ENCODE measurements around the gene RSPO1. TPM values are rescaled to one million over a fixed set of nuclear protein-coding genes. Genes with fewer than 3 reads are reported as not detected.

Gene RSPO1
- total and polyA plus RNA-seq, 3 donors from 2014 or later = 0.16 to 5.0 (median 0.25) TPM

DNA sequence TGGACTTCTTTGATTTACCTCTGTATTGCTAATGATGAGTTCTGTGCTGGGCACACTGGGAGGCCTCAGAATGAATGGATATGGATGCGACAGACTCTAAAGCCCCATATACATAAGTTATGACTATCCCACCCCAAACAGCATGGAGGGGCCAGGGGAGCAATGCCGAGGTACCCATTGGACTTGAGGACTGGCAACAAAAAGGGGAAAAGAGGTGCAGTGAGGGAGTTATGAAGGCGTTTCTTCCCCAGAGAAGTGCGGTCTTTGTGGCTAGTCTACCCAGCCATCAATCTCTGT is 42.4 kb upstream of the RSPO1 start:
- H3K27ac ChIP-seq = no peak overlapping the region
- TF ChIP-seq, protein P1, sequence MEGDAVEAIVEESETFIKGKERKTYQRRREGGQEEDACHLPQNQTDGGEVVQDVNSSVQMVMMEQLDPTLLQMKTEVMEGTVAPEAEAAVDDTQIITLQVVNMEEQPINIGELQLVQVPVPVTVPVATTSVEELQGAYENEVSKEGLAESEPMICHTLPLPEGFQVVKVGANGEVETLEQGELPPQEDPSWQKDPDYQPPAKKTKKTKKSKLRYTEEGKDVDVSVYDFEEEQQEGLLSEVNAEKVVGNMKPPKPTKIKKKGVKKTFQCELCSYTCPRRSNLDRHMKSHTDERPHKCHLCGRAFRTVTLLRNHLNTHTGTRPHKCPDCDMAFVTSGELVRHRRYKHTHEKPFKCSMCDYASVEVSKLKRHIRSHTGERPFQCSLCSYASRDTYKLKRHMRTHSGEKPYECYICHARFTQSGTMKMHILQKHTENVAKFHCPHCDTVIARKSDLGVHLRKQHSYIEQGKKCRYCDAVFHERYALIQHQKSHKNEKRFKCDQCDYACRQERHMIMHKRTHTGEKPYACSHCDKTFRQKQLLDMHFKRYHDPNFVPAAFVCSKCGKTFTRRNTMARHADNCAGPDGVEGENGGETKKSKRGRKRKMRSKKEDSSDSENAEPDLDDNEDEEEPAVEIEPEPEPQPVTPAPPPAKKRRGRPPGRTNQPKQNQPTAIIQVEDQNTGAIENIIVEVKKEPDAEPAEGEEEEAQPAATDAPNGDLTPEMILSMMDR (IDR thresholded peaks at IDR 0.05) = no peak
- no peak for TF ChIP-seq POLR2A (IDR thresholded peaks at IDR 0.05)
- intact Hi-C loops (cut with DNase I; ENCODE audit: low total_unique reads) = no loop called here

DNA sequence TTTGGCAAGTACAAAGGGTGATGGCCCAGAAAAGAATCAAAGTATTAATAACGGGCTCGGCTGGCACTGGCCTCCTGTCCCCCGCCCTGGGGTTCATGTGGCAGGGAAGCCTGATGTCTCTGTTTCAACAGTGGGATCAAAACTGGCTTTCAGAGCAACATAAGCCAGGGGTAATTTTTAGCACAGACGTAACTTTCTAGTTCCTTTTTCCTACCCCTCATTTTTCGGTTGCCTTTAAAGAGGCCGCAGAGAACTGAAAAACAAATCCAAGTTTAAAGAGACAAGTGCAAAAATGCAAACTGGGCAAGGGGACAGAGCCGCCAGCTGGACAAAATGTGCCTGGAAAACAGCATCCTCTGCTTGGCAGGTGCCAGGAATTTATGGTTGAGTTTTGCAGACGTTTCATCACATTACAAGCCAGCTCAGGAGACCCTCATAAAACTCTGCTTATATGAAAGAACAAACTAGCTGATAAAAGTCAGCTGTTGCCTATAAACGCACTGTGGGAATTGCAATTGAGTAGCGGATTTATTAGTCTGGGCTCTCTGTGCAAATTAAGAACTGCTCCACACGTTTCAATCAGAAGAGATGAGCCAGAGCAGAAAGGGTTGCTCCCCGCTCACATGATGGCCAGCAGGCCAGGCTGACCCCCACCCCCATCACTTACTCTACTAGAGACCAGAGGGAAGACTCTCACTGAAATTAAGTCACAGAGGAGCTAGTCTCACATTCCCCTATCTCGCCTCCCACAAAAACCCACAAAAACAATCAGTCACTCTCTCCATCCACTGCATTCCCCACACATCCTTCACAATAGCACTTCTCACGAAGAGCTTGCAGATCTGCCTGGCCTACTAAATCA is 41.8 kb upstream of the RSPO1 start:
- no peaks in the 10 kb centered on the region for H3K27me3 ChIP-seq
- H3K27ac ChIP-seq = no peak overlapping the region
- DNase-seq = peak; percentile 31
- H3K9me3 ChIP-seq = no peaks in the 10 kb centered on the region
- intact Hi-C loops (cut with DNase I; ENCODE audit: low total_unique reads) = no loop called here
- no peak overlapping the region for H3K4me3 ChIP-seq
- 40 to 50% methylated on average over 14 of the region's 14 CpGs for WGBS, 2 donors
- peaks cover 4% of the 10 kb centered on the region for H3K4me1 ChIP-seq
- TF ChIP-seq, protein P1 (IDR thresholded peaks at IDR 0.05) = no peak
- no peak for TF ChIP-seq POLR2A (IDR thresholded peaks at IDR 0.05)
- no peaks in the 10 kb centered on the region for H3K36me3 ChIP-seq (ENCODE audit: low read depth, missing control alignments)

More for the DNA sequence above, 42.4 kb upstream of the RSPO1 start:
- Histone ChIP-seq H3K36me3 (ENCODE audit: low read depth, missing control alignments) (no peaks in the 10 kb centered on the region), H3K4me3 (no peak overlapping the region), H3K27me3 (no peaks in the 10 kb centered on the region), H3K4me1 (peaks cover 4% of the 10 kb centered on the region), H3K9me3 (no peaks in the 10 kb centered on the region)
- 76 to 86% methylated on average over 4 of the region's 4 CpGs for WGBS, 2 donors
- DNase-seq = no peak

DNA sequence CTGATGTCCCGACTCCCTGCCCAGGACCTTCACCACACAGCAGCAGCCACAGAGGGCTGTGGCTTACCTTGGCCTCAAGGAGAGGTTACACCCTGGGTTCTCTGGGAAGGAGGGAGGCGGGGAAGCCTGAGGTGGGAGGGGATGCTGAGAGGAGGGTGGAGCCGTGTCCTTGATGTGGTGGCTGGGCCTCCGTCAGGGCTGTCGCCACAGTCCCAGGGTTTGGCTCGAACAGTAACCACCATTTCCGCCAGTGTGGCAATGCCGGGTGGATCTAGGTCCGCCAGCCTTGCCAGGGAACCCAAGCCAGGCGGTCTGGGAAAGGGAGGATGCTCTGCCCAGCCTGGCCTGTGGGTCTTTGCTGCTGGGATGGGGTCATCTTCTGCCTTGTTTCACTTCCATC is 39.2 kb upstream of the RSPO1 start:
- Histone ChIP-seq H3K27ac (no peak overlapping the region), H3K27me3 (no peaks in the 10 kb centered on the region), H3K4me3 (no peak overlapping the region), H3K36me3 (ENCODE audit: low read depth, missing control alignments) (no peaks in the 10 kb centered on the region), H3K4me1 (peaks cover 4% of the 10 kb centered on the region), H3K9me3 (no peaks in the 10 kb centered on the region)
- intact Hi-C loops (cut with DNase I; ENCODE audit: low total_unique reads) = no loop called here
- no peak for DNase-seq
- 60 to 70% methylated on average over 9 to 10 of the region's 10 CpGs for WGBS, 2 donors
- TF ChIP-seq, protein P1 (IDR thresholded peaks at IDR 0.05) = no peak
- TF ChIP-seq POLR2A (IDR thresholded peaks at IDR 0.05) = no peak

DNA sequence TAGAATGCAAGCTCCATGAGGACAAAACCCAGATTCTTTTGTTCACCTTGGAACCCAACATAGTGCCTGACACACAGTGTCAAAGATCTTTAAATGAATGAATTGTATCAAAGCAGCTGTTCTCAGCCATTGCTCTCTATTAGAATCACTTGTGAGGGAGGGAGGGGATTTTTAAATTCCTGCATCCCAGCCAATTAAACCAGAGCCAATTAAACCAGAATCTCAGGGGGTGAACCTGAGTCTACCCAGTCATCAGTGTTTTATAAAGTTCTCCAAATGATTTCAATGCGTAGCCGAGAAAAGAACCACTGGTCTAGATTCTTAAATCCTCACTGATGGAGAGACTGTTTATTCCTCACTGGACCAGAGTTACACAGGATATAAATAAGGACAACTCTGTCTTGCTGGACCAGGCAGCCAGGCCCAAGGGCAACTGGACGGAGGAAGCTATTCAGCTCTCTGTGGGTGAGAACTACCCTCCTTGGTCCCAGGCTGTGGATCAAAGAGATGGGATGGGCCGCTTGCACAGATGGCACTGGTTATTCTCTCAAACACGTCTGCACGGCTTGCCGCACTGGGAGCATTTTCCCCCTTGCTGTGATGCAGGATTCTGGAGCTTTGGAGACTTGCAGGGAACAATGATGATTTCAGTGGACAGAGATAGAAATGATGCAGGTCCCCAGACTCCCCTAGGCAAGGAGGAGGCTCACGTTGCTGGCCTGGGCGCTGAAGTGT is 37.6 kb upstream of the RSPO1 start:
- Histone ChIP-seq H3K27me3 (no peaks in the 10 kb centered on the region), H3K4me1 (peaks cover 4% of the 10 kb centered on the region), H3K9me3 (no peaks in the 10 kb centered on the region), H3K27ac (no peak overlapping the region), H3K4me3 (no peak overlapping the region), H3K36me3 (ENCODE audit: low read depth, missing control alignments) (no peaks in the 10 kb centered on the region)
- TF ChIP-seq, protein P1 (IDR thresholded peaks at IDR 0.05) = no peak
- TF ChIP-seq POLR2A (IDR thresholded peaks at IDR 0.05) = no peak
- WGBS, 2 donors = 69 to 87% methylated on average over 6 to 9 of the region's 9 CpGs
- intact Hi-C loops (cut with DNase I; ENCODE audit: low total_unique reads) = no loop called here
- DNase-seq = no peak

All from testis (tissue), 3 donors.